Neuron (in vitro differentiated cells): Measurements from ENCODE around the gene SLC16A14.

ENCODE experiments used
- H2AFZ ChIP-seq: one replicate; pipeline ENCODE4 v1.6.1; 2013; ENCODE audit warnings: low read depth, mild to moderate bottlenecking, inconsistent platforms, low read length, moderate library complexity
- H3K27me3 ChIP-seq: one replicate; pipeline ENCODE4 v1.6.1; 2013; ENCODE audit warnings: low read length; ENCODE audit not compliant: insufficient read depth
- H3K36me3 ChIP-seq: one replicate; pipeline ENCODE4 v1.6.1; 2013; ENCODE audit warnings: low read length; ENCODE audit not compliant: insufficient read depth
- H3K4me1 ChIP-seq: one replicate; pipeline ENCODE4 v1.6.1; 2013; ENCODE audit warnings: low read length; ENCODE audit not compliant: insufficient read depth
- H3K4me3 ChIP-seq: 2 replicates; pipeline ENCODE4 v1.5.1; 2013; ENCODE audit warnings: mild to moderate bottlenecking, low read length, moderate library complexity
- H3K9me3 ChIP-seq: one replicate; pipeline ENCODE4 v1.6.1; 2013; ENCODE audit warnings: low read length

The SLC16A14 gene

GRCh38 chr2:230012267-230012884 is 56.3 kb downstream of the SLC16A14 start:
- Histone ChIP-seq H3K4me3 (no peak overlapping the region), H3K9me3 (no peaks in the 10 kb centered on the region), H2AFZ (no peak overlapping the region), H3K27me3 (no peaks in the 10 kb centered on the region), H3K36me3 (no peaks in the 10 kb centered on the region), H3K4me1 (no peaks in the 10 kb centered on the region)

GRCh38 chr2:230011617-230012016 is 57.1 kb downstream of the SLC16A14 start:
- Histone ChIP-seq H3K36me3 (no peaks in the 10 kb centered on the region), H3K4me1 (no peaks in the 10 kb centered on the region), H3K9me3 (no peaks in the 10 kb centered on the region), H3K27me3 (no peaks in the 10 kb centered on the region), H3K4me3 (no peak overlapping the region), H2AFZ (no peak overlapping the region)

GRCh38 chr2:230010501-230010900 is 58.2 kb downstream of the SLC16A14 start:
- H3K4me1 ChIP-seq = no peaks in the 10 kb centered on the region
- no peaks in the 10 kb centered on the region for H3K9me3 ChIP-seq
- H3K27me3 ChIP-seq = no peaks in the 10 kb centered on the region
- H3K36me3 ChIP-seq = no peaks in the 10 kb centered on the region
- H3K4me3 ChIP-seq = no peak overlapping the region
- H2AFZ ChIP-seq = no peak overlapping the region

GRCh38 chr2:230008708-230009066 is 60.0 kb downstream of the SLC16A14 start:
- no peaks in the 10 kb centered on the region for H3K36me3 ChIP-seq

GRCh38 chr2:230007931-230008707 is 60.6 kb downstream of the SLC16A14 start:
- Histone ChIP-seq H3K9me3 (no peaks in the 10 kb centered on the region), H3K4me1 (no peaks in the 10 kb centered on the region), H3K4me3 (no peak overlapping the region), H3K36me3 (no peaks in the 10 kb centered on the region), H3K27me3 (no peaks in the 10 kb centered on the region), H2AFZ (no peak overlapping the region)

More at GRCh38 chr2:230008708-230009066, 60.0 kb downstream of the SLC16A14 start:
- no peak overlapping the region for H2AFZ ChIP-seq
- H3K4me1 ChIP-seq = no peaks in the 10 kb centered on the region
- H3K27me3 ChIP-seq = no peaks in the 10 kb centered on the region
- no peak overlapping the region for H3K4me3 ChIP-seq
- no peaks in the 10 kb centered on the region for H3K9me3 ChIP-seq

GRCh38 chr2:230000118-230000841 is 68.4 kb downstream of the SLC16A14 start:
- Histone ChIP-seq H3K27me3 (no peaks in the 10 kb centered on the region), H3K9me3 (no peaks in the 10 kb centered on the region), H3K4me1 (no peaks in the 10 kb centered on the region), H2AFZ (no peak overlapping the region), H3K4me3 (no peak overlapping the region), H3K36me3 (no peaks in the 10 kb centered on the region)

GRCh38 chr2:229997565-229997964 is 71.2 kb downstream of the SLC16A14 start:
- Histone ChIP-seq H3K27me3 (no peaks in the 10 kb centered on the region), H3K36me3 (no peaks in the 10 kb centered on the region), H3K4me1 (peaks cover 4% of the 10 kb centered on the region), H3K4me3 (no peak overlapping the region), H3K9me3 (no peaks in the 10 kb centered on the region), H2AFZ (no peak overlapping the region)

GRCh38 chr2:229996320-229996719 is 72.4 kb downstream of the SLC16A14 start:
- H2AFZ ChIP-seq = no peak overlapping the region
- H3K27me3 ChIP-seq = no peaks in the 10 kb centered on the region
- no peaks in the 10 kb centered on the region for H3K36me3 ChIP-seq
- peaks cover 4% of the 10 kb centered on the region for H3K4me1 ChIP-seq
- H3K4me3 ChIP-seq = no peak overlapping the region
- H3K9me3 ChIP-seq = peaks cover 1% of the 10 kb centered on the region

GRCh38 chr2:229993236-229993635 is 75.5 kb downstream of the SLC16A14 start:
- no peak overlapping the region for H2AFZ ChIP-seq
- H3K4me1 ChIP-seq = peaks cover 4% of the 10 kb centered on the region
- H3K27me3 ChIP-seq = no peaks in the 10 kb centered on the region
- H3K36me3 ChIP-seq = no peaks in the 10 kb centered on the region
- H3K4me3 ChIP-seq = no peak overlapping the region
- H3K9me3 ChIP-seq = peaks cover 2% of the 10 kb centered on the region
